Epidermal melanocyte (primary cell): Measurements from ENCODE around the gene CDK6.
"Not testable (repeated sequence)": the region's sequence is repeated elsewhere in the genome, so short reads cannot be mapped to it uniquely, and the experiment has no call there.

Source experiments
- DNase-seq: peaks from one replicate; pipeline ENCODE4 v3.0.0; 2011; ENCODE audit warnings: low spot score; ENCODE audit not compliant: insufficient read length

CDK6 gene

GRCh38 chr7:92763636-92764423 is 72.5 kb downstream of the CDK6 start:
- no peak for DNase-seq

DNA sequence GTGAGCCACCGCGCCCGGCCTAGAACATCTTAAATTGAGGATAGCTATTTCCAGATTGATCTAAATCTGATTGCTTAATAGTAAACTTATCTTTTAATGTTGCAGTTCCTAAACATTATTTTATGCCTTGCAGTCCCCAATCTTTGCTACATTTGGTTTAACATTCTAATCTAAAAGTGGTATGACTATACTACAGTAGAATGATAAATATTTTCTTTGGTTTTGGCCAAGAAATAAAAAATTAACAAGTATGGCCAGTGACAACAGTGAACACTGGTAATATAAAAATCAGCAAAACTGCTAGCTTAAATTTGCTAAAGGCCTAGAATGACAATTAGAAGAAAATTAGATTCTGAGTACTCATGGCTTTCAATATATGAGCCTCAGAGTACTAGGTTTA is 73.5 kb downstream of the CDK6 start:
- DNase-seq = no peak

GRCh38 chr7:92761391-92762097 is 74.8 kb downstream of the CDK6 start:
- no peak for DNase-seq

GRCh38 chr7:92758796-92759431 is 77.5 kb downstream of the CDK6 start:
- no peak for DNase-seq

DNA sequence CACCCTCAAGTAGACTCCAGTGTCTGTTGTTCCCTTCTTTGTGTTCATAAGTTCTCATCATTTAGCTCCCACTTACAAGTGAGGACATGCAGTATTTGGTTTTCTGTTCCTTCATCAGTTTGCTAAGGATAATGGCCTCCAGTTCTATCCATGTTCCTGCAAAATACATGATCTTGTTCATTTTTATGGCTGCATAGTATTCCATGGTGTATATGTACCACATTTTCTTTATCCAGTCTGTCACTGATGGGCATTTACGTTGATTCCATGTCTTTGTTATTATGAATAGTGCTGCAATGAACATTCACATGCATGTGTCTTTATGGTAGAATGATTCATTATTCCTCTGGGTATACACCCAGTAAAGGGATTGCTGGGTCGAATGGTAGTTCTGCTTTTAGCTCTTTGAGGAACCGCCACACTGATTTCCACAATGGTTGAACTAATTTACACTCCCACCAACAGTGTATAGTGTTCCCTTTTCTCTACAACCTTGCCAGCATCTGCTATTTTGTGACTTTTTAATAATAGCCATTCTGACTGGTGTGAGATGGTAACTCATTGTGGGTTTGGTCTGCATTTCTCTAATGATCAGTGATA is 79.0 kb downstream of the CDK6 start:
- not testable (repeated sequence) for DNase-seq

DNA sequence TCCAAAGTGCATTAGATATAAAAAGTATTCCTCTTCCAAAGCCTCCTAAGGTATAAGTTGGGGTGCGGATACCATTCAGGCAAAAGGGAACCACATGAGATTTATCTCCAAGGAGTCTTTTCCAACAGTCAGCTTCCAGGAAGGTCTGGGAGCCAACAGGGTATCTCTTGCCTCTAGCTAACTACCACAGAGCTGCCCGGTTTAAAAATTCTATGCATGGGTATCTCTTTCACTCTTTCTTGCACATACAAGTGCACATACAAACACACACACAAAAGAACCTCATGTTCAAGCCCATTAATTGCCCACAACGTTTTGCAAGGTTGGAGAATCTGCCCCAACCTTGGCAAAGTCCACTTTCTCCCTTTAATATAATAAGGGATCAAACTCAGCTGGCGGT is 80.7 kb downstream of the CDK6 start:
- no peak for DNase-seq

DNA sequence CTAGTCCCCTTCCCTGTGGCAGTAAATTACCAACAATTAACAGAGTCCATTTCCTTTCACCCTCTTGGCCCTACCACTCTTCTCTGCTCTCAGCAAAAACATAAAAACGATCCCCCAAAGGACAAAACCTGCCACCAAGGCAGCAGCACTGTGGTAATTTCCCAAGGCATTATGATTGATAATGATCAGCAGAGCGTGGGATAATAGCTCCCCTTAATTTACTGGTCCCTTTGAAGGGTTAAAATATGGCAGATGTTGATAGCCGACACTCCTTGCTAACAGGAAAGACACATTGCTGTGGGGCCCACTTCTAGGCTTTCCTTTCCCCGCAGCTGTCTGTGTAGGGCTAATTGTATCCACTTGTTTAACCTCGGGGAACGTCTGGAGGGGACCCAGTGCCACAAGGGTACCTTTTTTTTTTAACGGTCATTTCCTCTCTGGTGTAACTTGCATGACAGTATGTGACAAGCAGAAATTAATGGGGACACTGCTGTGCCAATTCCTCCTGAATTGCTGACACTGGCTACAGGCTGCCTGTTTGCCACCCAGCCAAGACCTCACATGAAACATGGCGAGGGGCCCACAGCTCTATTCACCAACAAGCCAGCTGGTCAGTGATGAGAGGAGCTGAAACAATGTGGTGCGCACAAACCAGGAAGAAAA is 81.3 kb downstream of the CDK6 start:
- DNase-seq = no peak

DNA sequence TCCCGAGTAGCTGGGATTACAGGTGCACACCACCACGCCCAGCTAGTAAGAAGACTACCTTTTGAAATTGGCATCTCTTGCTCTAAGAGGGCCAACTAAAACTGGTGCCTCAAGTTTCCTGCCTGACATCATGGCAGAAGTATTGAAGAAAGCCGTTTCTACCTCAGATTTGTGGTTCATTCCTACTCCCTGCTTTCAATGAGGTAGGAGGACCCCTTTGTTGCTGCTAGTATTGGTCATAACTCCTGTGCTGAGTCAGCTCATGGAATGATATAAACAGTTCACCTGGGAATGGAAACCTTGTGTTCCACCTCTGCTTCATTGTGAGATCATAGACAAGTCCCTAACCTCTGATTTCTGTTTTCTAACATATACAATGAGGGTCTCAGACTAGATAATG is 82.8 kb downstream of the CDK6 start:
- DNase-seq = no peak

- no peak for DNase-seq
Measured at GRCh38 chr7:92751902-92752901, 84.2 kb downstream of the CDK6 start.

- DNase-seq = no peak
Measured at GRCh38 chr7:92750946-92751345, 85.4 kb downstream of the CDK6 start.

- no peak for DNase-seq
Measured at GRCh38 chr7:92750447-92750839, 85.9 kb downstream of the CDK6 start.

DNA sequence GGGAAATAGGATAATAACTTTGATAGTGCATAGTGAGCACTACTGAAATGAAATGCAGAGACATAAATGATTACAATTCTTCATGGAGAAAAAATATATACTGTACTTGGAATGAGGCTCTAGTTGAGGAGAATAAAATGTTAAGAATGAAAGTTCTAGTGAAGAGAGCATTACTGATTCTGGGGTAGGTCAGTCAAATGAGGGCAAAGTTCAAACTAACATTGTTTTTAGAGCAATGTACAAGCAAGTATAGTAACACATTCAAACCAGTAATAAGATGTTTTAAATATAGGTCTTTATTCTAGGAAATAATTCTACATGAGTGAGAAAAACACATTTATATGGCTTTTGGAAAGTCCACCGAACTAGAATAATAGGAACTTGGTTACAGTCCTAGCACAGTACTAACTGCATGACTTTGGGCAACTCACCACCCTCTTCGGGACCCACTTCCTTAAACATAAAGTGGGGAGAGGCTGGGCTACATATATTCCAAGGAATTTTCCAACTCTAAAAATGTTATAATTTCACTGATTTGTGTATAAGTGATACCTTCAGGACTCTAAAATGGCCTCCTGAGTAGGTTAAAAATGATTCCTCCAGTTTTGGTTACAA is 86.4 kb downstream of the CDK6 start:
- no peak for DNase-seq

DNA sequence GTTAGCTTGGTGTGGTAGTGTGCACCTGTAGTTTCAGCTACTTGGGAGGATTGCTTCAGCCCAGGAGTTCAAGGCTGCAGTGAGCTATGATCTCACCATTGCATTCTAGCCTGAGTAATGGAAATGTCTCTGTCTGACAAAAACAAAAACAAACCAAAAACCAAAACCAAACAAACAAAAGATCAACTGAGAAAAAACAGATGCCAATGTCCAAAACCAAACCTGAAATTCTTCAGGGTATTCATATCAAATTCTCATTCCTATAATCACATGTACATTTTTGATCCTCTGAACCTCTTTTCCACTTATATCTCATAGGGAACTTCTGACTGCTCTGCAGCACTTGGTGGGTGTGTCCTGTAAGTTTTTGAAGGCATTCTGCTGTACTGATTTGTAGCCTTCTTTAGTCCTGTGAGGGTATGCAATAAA is 87.0 kb downstream of the CDK6 start:
- DNase-seq = no peak

DNA sequence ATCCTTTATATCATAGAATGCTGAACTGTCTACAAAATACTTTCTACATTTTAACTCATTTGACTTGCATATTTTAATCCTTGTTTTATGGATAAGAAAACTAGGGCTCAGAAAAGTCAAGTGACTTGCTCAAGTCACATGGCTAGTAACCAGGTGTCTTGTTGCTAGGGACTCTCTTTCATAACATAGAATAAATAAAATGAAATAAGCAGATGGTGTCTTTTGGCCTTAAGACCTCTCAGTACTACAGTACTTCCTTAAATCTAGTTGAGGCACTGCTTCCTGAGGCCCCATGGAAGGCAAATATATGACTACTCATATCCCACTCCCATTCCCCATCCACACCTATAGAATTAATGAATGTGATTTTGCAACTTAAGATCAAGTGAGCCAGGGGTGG is 87.9 kb downstream of the CDK6 start:
- DNase-seq = no peak

- DNase-seq = no peak
Measured at GRCh38 chr7:92747041-92747835, 89.1 kb downstream of the CDK6 start.

DNA sequence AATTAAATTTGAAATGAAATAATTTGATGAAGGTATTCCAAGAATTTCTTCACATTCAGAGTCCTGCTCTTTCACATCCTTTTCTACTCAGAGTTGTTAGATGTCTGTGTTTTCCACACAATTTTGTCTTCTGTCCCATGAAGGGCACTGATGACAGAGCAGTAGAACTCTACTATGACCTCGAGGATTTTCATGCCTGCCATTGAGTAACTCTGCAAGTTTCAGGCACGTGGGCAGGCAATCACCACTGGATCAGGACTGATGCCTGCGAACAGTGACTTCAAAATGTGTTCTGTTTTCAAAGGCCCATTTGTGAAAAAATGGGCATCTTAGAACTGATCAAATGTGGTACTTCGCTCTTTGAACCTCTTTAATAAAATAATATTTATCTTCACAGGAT is 91.1 kb downstream of the CDK6 start:
- DNase-seq = no peak

GRCh38 chr7:92744180-92744579 is 92.2 kb downstream of the CDK6 start:
- not testable (repeated sequence) for DNase-seq

DNA sequence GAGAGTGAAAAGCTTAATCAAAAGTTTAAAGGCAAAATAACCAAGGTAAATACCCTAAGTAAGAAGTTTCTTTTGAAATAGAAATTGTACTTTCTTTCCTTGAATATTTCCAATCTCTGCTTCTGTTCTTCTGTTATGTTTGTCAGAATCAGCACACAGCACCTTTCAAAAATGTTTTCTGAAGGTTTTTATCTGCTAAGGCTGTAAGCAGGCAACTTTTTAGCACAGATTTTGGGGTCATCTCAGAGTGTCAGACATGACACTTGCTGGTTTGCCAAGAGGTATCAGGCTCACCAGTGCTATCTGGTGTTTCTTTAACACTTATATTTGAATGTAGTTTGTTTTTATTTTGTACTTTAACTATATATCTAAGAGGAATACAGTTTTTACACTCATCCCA is 94.2 kb downstream of the CDK6 start:
- no peak for DNase-seq

DNA sequence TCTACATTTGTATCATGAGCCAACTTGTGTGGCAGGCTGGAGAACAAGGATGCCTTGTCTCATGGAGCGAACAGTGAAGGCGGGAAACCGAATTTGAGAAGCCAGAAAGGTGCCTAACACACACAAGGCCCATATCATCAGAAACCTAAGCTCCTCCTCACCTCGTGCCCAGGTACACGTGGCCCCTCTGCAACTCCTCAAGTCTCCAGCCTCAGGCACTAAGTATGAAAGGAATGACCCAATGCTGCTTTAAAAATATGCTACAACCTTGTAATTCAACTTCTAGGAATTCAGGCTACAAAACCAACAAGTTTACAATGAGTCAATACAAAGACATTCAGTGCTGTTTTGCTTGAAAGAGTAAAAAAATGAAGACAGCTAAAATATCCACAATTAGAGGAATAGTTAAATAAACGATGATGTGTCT is 95.7 kb downstream of the CDK6 start:
- no peak for DNase-seq
